Measurements from ENCODE around the gene SPEF2. TPM values are rescaled to one million over a fixed set of nuclear protein-coding genes. Genes with fewer than 3 reads are reported as not detected.

SPEF2 gene
- total RNA-seq, 1 experiment from 2014 or later: 8.2 TPM

DNA sequence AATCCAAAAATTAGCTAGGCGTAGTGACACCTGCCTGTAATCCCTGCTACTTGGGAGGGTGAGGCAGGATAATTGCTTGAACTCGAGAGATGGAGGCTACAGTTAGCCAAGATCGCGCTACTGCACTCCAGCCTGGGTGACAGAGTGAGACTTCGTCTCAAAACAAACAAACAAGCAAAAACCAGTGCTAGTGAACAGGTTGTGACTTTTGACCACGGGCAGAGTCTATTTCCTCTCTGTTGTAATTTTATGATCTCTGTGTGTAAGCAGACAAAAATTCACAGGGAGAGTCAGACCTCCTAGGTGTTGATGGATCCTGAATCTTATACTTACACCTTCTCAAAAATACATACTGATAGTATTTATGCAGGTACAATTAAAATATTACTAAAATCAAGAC, 65.8 kb downstream of the SPEF2 start:
- no peak for DNase-seq (ENCODE audit: low read depth, low spot score)
- in situ Hi-C loops (cut with HindIII; ENCODE audit: low pct_unique_long_range_greater_than_20kb, low sequenced_read_pairs): no loop called here

- DNase-seq (ENCODE audit: low read depth, low spot score): no peak
- in situ Hi-C loops (cut with HindIII; ENCODE audit: low pct_unique_long_range_greater_than_20kb, low sequenced_read_pairs): no loop called here
Observed at GRCh38 chr5:35685161-35685560, 67.5 kb downstream of the SPEF2 start.

DNA sequence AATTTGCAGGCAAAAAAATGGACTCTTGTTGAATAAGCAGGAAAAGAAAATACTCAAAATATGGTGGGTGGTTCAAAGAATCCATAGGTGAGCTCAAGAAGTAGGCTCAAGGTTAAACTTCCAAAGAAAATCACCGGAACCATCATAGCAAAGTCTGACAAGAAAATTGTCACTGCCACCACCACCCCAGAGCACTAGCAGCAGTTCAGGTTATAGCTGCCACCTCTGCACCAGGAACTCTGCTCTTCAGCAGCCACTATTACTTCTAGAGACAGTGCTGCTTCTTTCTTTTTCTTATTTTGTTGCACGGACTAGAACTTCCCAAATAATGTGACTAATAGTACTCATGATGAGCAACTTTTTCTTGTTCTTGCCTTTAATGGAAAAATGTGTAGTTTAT, 70.3 kb downstream of the SPEF2 start:
- no peak for DNase-seq (ENCODE audit: low read depth, low spot score)
- in situ Hi-C loops (cut with HindIII; ENCODE audit: low pct_unique_long_range_greater_than_20kb, low sequenced_read_pairs): no loop called here

DNA sequence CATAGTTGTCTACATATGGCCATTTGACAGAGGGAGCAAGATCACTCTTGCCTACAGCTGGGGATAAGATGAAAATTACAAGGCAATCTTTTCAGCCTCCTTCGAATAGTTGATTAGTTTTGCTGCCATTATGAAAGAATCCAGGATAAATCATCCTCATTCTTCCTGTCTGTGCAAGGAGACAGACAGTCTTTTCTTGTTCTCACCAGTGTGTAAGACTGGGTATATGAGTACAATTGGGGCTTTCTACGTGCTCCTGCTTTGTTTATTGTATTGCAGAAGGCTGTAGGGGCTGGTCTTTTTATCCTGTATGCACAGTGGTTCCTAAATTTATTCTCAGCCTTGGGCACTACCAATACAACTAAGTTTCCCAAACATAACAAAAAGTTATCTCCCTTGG, 76.8 kb downstream of the SPEF2 start:
- peak; percentile 99 for DNase-seq (ENCODE audit: low read depth, low spot score)
- in situ Hi-C loops (cut with HindIII; ENCODE audit: low pct_unique_long_range_greater_than_20kb, low sequenced_read_pairs): no loop called here

DNA sequence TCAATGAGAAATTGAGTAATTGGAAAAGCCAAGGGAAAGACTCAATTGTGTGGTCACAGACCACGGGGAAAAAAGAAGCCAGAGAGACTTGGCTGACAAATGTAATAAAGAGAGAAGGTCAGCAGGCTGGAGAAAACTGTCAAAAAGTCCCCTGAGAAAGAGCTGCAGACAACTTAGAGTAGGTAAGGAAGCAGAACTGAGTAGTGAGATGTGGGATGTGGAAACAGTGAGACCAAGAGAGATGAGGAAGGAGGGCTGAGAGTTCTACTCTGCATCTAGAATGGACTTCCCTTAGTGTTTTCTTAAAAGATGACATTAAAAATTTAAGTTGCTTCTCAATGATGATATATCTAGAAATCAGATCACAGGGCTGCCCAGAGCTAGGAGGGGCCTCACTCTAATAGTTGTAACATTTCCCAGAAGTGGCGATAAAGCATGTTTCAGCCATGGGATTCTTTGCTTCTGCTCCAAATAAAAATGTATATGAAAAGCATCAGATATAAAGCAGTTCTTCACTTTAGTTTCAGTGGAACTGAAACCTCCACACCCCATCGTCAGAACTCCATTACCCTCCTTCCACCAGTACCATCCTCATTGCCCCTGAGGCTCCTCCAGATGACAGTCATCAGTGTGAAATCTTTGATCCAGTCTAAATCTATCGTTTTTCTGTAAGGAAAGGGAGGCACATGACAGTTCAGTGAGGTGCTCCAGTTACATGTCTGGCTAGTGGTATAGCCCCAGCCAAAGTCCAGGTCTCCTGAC, 80.6 kb downstream of the SPEF2 start:
- no peak for DNase-seq (ENCODE audit: low read depth, low spot score)
- in situ Hi-C loops (cut with HindIII; ENCODE audit: low pct_unique_long_range_greater_than_20kb, low sequenced_read_pairs): no loop called here

DNA sequence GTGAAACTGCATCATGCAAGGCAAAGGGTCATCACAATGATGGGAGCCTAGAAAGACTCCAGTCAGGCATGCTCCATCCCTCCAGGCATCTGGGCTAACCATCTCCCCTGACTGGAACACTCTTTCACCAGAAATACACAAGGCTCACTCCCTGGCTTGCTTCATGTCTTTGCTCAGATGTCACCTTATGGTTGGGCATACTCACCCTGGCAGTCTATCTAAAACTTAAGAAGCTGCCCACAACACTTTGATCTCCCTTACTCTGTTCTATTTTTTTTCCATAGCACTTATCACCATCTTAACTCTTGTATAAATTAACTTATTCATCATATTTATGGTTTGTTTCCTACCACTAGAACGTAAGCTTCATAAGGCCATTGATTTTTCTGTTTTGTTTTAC, 90.0 kb downstream of the SPEF2 start:
- in situ Hi-C loops (cut with HindIII; ENCODE audit: low pct_unique_long_range_greater_than_20kb, low sequenced_read_pairs): no loop called here
- no peak for DNase-seq (ENCODE audit: low read depth, low spot score)

- in situ Hi-C loops (cut with HindIII; ENCODE audit: low pct_unique_long_range_greater_than_20kb, low sequenced_read_pairs): no loop called here
- no peak for DNase-seq (ENCODE audit: low read depth, low spot score)
Observed at GRCh38 chr5:35709688-35710087, 92.0 kb downstream of the SPEF2 start.

DNA sequence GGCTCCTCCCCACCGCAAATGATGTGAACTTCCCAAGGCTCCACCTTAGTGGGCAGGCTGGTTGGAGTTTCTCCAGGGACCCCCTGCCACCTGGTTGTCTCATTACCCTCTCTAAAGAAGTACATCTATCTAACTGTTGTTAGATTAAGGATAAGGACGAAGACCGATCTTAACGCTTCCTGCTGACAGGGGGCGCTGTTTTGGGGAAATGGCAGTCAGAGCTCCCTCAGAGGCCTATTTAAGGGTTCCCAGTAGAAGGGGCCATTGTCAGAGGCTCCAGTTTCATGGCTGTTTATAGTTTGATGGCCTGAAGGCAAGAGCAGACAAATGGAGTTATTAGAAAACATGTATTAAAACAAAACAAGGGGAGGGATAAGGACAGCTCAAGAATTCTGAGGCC, 100.1 kb downstream of the SPEF2 start:
- no peak for DNase-seq (ENCODE audit: low read depth, low spot score)

GRCh38 chr5:35735718-35736117, 118.1 kb downstream of the SPEF2 start:
- no peak for DNase-seq (ENCODE audit: low read depth, low spot score)
- in situ Hi-C loops (cut with HindIII; ENCODE audit: low pct_unique_long_range_greater_than_20kb, low sequenced_read_pairs): no loop called here

More for the DNA sequence above, 100.1 kb downstream of the SPEF2 start:
- in situ Hi-C loops (cut with HindIII; ENCODE audit: low pct_unique_long_range_greater_than_20kb, low sequenced_read_pairs): no loop called here

DNA sequence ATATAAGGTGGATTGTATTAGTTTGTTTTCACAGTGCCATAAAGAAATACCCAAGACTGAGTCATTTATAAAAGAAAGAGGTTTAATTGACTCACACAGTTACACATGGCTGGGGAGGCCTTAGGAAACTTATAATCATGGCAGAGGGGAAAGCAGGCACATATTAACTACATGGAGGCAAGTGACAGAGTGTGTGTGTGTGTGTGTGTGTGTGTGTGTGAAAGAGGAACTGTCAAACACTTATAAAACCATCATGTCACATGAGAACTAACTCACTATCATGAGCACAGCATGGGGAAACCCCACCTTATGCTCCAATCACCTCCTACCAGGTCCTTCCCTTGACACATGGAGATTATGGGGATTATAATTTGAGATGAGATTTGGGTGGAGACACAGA, 118.6 kb downstream of the SPEF2 start:
- in situ Hi-C loops (cut with HindIII; ENCODE audit: low pct_unique_long_range_greater_than_20kb, low sequenced_read_pairs): no loop called here
- no peak for DNase-seq (ENCODE audit: low read depth, low spot score)

GRCh38 chr5:35741126-35741716, 123.6 kb downstream of the SPEF2 start:
- no peak for DNase-seq (ENCODE audit: low read depth, low spot score)
- in situ Hi-C loops (cut with HindIII; ENCODE audit: low pct_unique_long_range_greater_than_20kb, low sequenced_read_pairs): no loop called here

GRCh38 chr5:35741971-35742370, 124.3 kb downstream of the SPEF2 start:
- DNase-seq (ENCODE audit: low read depth, low spot score): no peak
- in situ Hi-C loops (cut with HindIII; ENCODE audit: low pct_unique_long_range_greater_than_20kb, low sequenced_read_pairs): no loop called here

- in situ Hi-C loops (cut with HindIII; ENCODE audit: low pct_unique_long_range_greater_than_20kb, low sequenced_read_pairs): no loop called here
- DNase-seq (ENCODE audit: low read depth, low spot score): no peak
Observed at GRCh38 chr5:35743644-35744043, 126.0 kb downstream of the SPEF2 start.

GRCh38 chr5:35745193-35745592, 127.5 kb downstream of the SPEF2 start:
- DNase-seq (ENCODE audit: low read depth, low spot score): no peak
- in situ Hi-C loops (cut with HindIII; ENCODE audit: low pct_unique_long_range_greater_than_20kb, low sequenced_read_pairs): no loop called here

GRCh38 chr5:35745660-35746059, 128.0 kb downstream of the SPEF2 start:
- no peak for DNase-seq (ENCODE audit: low read depth, low spot score)
- in situ Hi-C loops (cut with HindIII; ENCODE audit: low pct_unique_long_range_greater_than_20kb, low sequenced_read_pairs): no loop called here

DNA sequence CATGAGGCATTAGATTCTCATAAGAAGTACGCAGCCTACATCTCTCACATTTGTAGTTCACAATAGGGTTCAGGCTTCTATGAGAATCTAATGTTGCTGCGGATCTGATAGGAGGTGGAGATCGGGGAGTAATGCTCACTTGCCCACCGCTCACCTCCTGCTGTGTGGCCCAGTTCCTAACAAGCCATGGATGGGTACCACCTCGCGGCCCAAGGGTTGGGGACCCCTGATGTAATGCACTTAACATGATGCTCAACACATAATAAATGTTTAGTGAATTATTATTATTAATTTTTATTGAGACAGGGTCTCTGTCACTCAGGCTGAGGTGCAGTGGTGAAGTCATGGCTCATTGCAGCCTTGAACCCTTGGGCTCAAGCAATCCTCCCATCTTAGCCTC, 134.3 kb downstream of the SPEF2 start:
- in situ Hi-C loops (cut with HindIII; ENCODE audit: low pct_unique_long_range_greater_than_20kb, low sequenced_read_pairs): no loop called here
- DNase-seq (ENCODE audit: low read depth, low spot score): no peak

DNA sequence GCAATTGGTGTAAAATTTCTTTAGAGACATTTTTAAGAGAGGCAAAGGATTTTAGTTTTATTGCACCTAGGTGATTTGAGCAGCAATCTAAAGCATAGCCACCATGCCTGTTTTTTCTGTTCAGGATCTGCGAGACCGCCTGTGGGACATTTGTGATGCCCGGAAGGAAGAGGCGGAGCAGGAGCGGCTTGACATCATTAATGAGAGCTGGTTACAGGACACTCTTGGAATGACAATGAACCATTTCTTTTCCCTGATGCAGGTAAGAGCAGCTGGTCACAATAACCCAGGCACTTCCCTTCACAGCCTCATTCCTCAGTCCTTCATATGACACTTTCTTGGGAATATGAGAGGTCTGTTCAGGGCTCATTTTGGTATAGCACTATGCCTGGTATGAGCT, 135.8 kb downstream of the SPEF2 start:
- in situ Hi-C loops (cut with HindIII; ENCODE audit: low pct_unique_long_range_greater_than_20kb, low sequenced_read_pairs): no loop called here
- DNase-seq (ENCODE audit: low read depth, low spot score): no peak

DNA sequence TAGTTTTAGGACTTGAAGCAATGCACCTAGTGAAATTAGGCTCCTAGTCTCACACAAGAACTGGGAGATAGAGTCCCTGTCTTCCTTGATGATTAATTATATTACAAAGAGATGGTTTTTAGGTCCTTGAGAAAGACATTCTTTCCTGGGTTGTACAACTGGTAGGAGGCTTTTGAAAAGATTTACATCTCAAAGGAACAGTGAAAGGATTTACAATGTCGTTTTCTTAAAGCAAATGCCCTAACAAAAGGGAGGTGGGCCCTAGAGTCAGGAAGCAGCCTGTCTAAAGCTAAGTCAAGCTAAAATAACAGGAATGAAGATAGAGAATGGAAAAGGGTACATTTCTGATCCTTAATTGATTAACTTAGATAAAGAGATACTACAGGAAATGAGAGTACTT, 136.8 kb downstream of the SPEF2 start:
- in situ Hi-C loops (cut with HindIII; ENCODE audit: low pct_unique_long_range_greater_than_20kb, low sequenced_read_pairs): no loop called here
- DNase-seq (ENCODE audit: low read depth, low spot score): no peak

- no peak for DNase-seq (ENCODE audit: low read depth, low spot score)
Observed at GRCh38 chr5:35755966-35756365, 138.3 kb downstream of the SPEF2 start.

More at GRCh38 chr5:35755966-35756365, 138.3 kb downstream of the SPEF2 start:
- in situ Hi-C loops (cut with HindIII; ENCODE audit: low pct_unique_long_range_greater_than_20kb, low sequenced_read_pairs): no loop called here
